Measurements from ENCODE around the gene AGPAT1.
A peak's percentile ranks its signal among the peaks of the same experiment; 100 is the strongest.

AGPAT1 gene

DNA sequence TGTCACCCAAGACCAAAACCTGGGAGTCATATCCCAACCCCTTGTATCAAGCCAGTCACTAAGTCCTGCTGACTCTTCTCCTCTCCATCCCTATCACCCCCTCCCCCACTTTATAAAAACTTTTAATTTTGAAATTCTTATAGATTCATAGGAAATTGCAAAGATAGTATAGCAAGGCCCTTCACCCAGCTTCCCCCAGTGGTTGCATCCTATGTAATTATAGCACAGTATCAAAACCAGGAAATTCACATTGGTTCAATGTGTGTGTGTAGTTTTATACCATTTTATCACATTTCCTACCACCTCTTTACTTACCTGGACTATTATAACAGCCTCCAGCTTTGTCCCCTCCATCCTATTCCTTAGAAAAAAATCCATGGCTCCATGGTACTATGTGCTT lies 17.8 kb downstream of the AGPAT1 start:
- TF ChIP-seq TAF1 (IDR thresholded peaks at IDR 0.05; ENCODE audit: borderline replicate concordance, insufficient read depth, low read length) (no peak), POLR2AphosphoS5 (IDR thresholded peaks at IDR 0.05; ENCODE audit: low read depth, low read length) (no peak), SIN3A (IDR thresholded peaks at IDR 0.05; ENCODE audit: borderline replicate concordance, insufficient read depth, low read length) (no peak), FOXP2 (optimal IDR thresholded peaks at IDR 0.05; ENCODE audit: borderline replicate concordance, extremely low read depth, extremely low read length, insufficient read depth) (no peak), REST (IDR thresholded peaks at IDR 0.05; ENCODE audit: insufficient read depth in 1 of 2, low read depth in 2 of 2, low read length in 2 of 2) (no peak)

GRCh38 chr6:32156891-32157290 lies 19.0 kb downstream of the AGPAT1 start:
- TF ChIP-seq SIN3A (IDR thresholded peaks at IDR 0.05; ENCODE audit: borderline replicate concordance, insufficient read depth, low read length) (no peak), REST (IDR thresholded peaks at IDR 0.05; ENCODE audit: insufficient read depth in 1 of 2, low read depth in 2 of 2, low read length in 2 of 2) (no peak), FOXP2 (optimal IDR thresholded peaks at IDR 0.05; ENCODE audit: borderline replicate concordance, extremely low read depth, extremely low read length, insufficient read depth) (no peak), TAF1 (IDR thresholded peaks at IDR 0.05; ENCODE audit: borderline replicate concordance, insufficient read depth, low read length) (no peak), POLR2AphosphoS5 (IDR thresholded peaks at IDR 0.05; ENCODE audit: low read depth, low read length) (no peak)

- TF ChIP-seq POLR2AphosphoS5 (IDR thresholded peaks at IDR 0.05; ENCODE audit: low read depth, low read length) (no peak), FOXP2 (optimal IDR thresholded peaks at IDR 0.05; ENCODE audit: borderline replicate concordance, extremely low read depth, extremely low read length, insufficient read depth) (peak; percentile 40)
These were observed 21.2 kb downstream of the AGPAT1 start for GRCh38 chr6:32154514-32155161.

- TF ChIP-seq REST (IDR thresholded peaks at IDR 0.05; ENCODE audit: insufficient read depth in 1 of 2, low read depth in 2 of 2, low read length in 2 of 2) (no peak; a peak in 1 of 4 replicates), TAF1 (IDR thresholded peaks at IDR 0.05; ENCODE audit: borderline replicate concordance, insufficient read depth, low read length) (0 out of 2 replicates have a peak, but pooled peaks have one; percentile 20), POLR2AphosphoS5 (IDR thresholded peaks at IDR 0.05; ENCODE audit: low read depth, low read length) (peak; percentile 86), FOXP2 (optimal IDR thresholded peaks at IDR 0.05; ENCODE audit: borderline replicate concordance, extremely low read depth, extremely low read length, insufficient read depth) (peak; percentile 90), SIN3A (IDR thresholded peaks at IDR 0.05; ENCODE audit: borderline replicate concordance, insufficient read depth, low read length) (peak; percentile 93; the same call in 1 of the 2 replicates)
These were observed 22.0 kb downstream of the AGPAT1 start, which contains the start of gene PPT2 for GRCh38 chr6:32153564-32154513. PPT2 (plus strand) TSS chr6:32154141; CDS start chr6:32154595, 454 bp downstream.

- TF ChIP-seq FOXP2 (optimal IDR thresholded peaks at IDR 0.05; ENCODE audit: borderline replicate concordance, extremely low read depth, extremely low read length, insufficient read depth) (no peak), REST (IDR thresholded peaks at IDR 0.05; ENCODE audit: insufficient read depth in 1 of 2, low read depth in 2 of 2, low read length in 2 of 2) (no peak), SIN3A (IDR thresholded peaks at IDR 0.05; ENCODE audit: borderline replicate concordance, insufficient read depth, low read length) (no peak), TAF1 (IDR thresholded peaks at IDR 0.05; ENCODE audit: borderline replicate concordance, insufficient read depth, low read length) (no peak), POLR2AphosphoS5 (IDR thresholded peaks at IDR 0.05; ENCODE audit: low read depth, low read length) (no peak)
These were observed 22.9 kb downstream of the AGPAT1 start for GRCh38 chr6:32152769-32153563.
